ENCODE data around the gene PTCH1.

DNA sequence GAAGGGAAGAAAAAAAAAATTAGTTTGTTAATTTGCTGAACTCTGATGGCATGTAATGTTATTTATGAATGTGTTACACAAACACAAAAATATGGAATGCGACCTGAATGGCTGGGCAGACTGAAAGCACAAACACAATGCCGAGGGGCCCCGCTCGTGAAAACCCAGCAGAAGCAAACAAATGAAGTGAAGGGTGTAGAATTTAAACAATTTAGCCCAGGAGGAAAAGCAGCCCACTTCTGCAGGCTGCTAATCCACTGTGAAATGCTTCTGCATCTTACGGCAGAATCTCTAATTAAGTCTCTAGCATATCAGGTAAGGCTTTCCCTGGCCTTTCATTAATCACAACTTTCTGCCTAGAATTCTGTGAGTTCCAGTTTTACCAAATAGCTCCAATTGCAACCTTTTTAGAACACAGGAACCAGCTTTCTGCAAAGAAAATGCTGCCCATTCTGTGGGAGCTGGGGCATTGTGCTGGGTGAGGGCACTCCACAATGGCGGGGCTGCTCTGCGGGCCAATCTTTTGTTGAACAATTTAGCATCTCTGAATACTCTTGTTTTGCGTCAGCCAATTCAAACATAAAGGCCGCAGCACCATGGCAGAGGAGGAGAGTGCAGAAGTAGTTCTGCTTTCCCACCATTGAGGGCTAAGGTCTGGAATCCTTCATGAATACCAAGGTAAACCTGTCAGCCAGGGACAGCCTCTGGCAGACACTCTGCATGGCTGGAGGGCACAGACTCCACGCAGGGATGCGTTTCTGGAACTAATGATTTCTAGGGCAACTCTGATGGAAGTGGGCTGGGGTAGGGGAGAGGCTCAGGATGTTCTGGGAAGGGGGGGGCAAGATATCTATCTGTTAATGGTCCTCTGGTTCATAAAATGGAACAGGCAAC lies 66.4 kb downstream of the PTCH1 start:
- no peak for TF ChIP-seq ZFP3 (tag by site-specific recombination; IDR thresholded peaks at IDR 0.05; ENCODE audit: low read depth)
- no peak for TF ChIP-seq CTCF (tag by site-specific recombination; IDR thresholded peaks at IDR 0.05)
- no peak for TF ChIP-seq ZBTB1 (tag by site-specific recombination; IDR thresholded peaks at IDR 0.05)
- TF ChIP-seq, protein P1, sequence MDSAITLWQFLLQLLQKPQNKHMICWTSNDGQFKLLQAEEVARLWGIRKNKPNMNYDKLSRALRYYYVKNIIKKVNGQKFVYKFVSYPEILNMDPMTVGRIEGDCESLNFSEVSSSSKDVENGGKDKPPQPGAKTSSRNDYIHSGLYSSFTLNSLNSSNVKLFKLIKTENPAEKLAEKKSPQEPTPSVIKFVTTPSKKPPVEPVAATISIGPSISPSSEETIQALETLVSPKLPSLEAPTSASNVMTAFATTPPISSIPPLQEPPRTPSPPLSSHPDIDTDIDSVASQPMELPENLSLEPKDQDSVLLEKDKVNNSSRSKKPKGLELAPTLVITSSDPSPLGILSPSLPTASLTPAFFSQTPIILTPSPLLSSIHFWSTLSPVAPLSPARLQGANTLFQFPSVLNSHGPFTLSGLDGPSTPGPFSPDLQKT (IDR thresholded peaks at IDR 0.05; ENCODE audit: borderline replicate concordance, low read depth, low read length), result no peak
- no peak for TF ChIP-seq ZNF175 (tag by site-specific recombination; IDR thresholded peaks at IDR 0.05)
- TF ChIP-seq SP7 (tag by site-specific recombination; IDR thresholded peaks at IDR 0.05), result no peak
- no peak for TF ChIP-seq ZNF692 (tag by site-specific recombination; IDR thresholded peaks at IDR 0.05)
- no peak for TF ChIP-seq TCF7L2 (IDR thresholded peaks at IDR 0.05; ENCODE audit: borderline replicate concordance, low read depth, low read length)
- TF ChIP-seq ZNF580 (tag by site-specific recombination; IDR thresholded peaks at IDR 0.05), result no peak

Measured in HEK293 (cell line).